H9 (cell line): ENCODE data around the gene BCORL1. TPM values are rescaled to one million over a fixed set of nuclear protein-coding genes. Genes with fewer than 3 reads are reported as not detected.

Experiments
- DNase-seq: peaks from one replicate; pipeline ENCODE4 v3.0.0-alpha.2; 2017
- H2AFZ ChIP-seq: one replicate; pipeline ENCODE4 v1.6.1; 2013; ENCODE audit warnings: mild to moderate bottlenecking, low read length, control low read depth, moderate library complexity
- H2AK5ac ChIP-seq: 2 replicates; pipeline ENCODE4 v1.6.1; 2013; ENCODE audit warnings: low read length, control low read depth, mixed read lengths; ENCODE audit not compliant: insufficient read length
- H2BK120ac ChIP-seq: one replicate; pipeline ENCODE4 v1.6.1; 2013; ENCODE audit warnings: low read depth, mild to moderate bottlenecking, low read length, control low read depth, inconsistent platforms; ENCODE audit not compliant: poor library complexity, severe bottlenecking
- H2BK12ac ChIP-seq: 2 replicates; pipeline ENCODE4 v1.6.1; 2013; ENCODE audit warnings: low read length, control low read depth, mixed read lengths, low read depth; ENCODE audit not compliant: insufficient read length
- H2BK15ac ChIP-seq: 2 replicates; pipeline ENCODE4 v1.6.1; 2013; ENCODE audit warnings: low read depth, low read length, control low read depth
- H2BK20ac ChIP-seq: one replicate; pipeline ENCODE4 v1.6.1; 2013; ENCODE audit warnings: low read depth, mild to moderate bottlenecking, low read length, control low read depth, inconsistent platforms; ENCODE audit not compliant: poor library complexity, severe bottlenecking
- H2BK5ac ChIP-seq: 2 replicates; pipeline ENCODE4 v1.6.1; 2013; ENCODE audit warnings: low read length, control low read depth, mixed read lengths; ENCODE audit not compliant: insufficient read length
- H3K14ac ChIP-seq: 2 replicates; pipeline ENCODE4 v1.6.1; 2013; ENCODE audit warnings: low read length, control low read depth; ENCODE audit not compliant: insufficient read depth
- H3K18ac ChIP-seq: 2 replicates; pipeline ENCODE4 v1.6.1; 2013; ENCODE audit warnings: low read depth, mild to moderate bottlenecking, mixed read lengths, low read length, control low read depth; ENCODE audit not compliant: insufficient read length
- H3K23ac ChIP-seq: 2 replicates; pipeline ENCODE4 v1.6.1; 2013; ENCODE audit warnings: low read length, control low read depth, mixed read lengths, low read depth; ENCODE audit not compliant: insufficient read length
- H3K23me2 ChIP-seq: 2 replicates; pipeline ENCODE4 v1.6.1; 2013; ENCODE audit warnings: low read depth, mild to moderate bottlenecking, mixed read lengths, low read length, control low read depth; ENCODE audit not compliant: insufficient read length, poor library complexity, severe bottlenecking
- H3K27ac ChIP-seq: 2 replicates; pipeline ENCODE4 v1.5.1; 2013; ENCODE audit warnings: low read length, control low read depth, mixed read lengths, low read depth; ENCODE audit not compliant: insufficient read length
- H3K27me3 ChIP-seq: 2 replicates; pipeline ENCODE4 v1.6.1; 2013; ENCODE audit warnings: low read length, control low read depth, inconsistent platforms; ENCODE audit not compliant: insufficient read depth
- H3K4ac ChIP-seq: 2 replicates; pipeline ENCODE4 v1.6.1; 2013; ENCODE audit warnings: low read depth, mild to moderate bottlenecking, control low read depth, inconsistent platforms, low read length, moderate library complexity
- H3K4me1 ChIP-seq: 2 replicates; pipeline ENCODE4 v1.6.1; 2013; ENCODE audit warnings: low read length, control low read depth, inconsistent platforms; ENCODE audit not compliant: insufficient read depth
- H3K4me2 ChIP-seq: 2 replicates; pipeline ENCODE4 v1.6.1; 2013; ENCODE audit warnings: low read length, control low read depth, mixed read lengths; ENCODE audit not compliant: insufficient read length, insufficient read depth
- H3K56ac ChIP-seq: 2 replicates; pipeline ENCODE4 v1.6.1; 2013; ENCODE audit warnings: low read depth, mild to moderate bottlenecking, mixed read lengths, low read length, control low read depth; ENCODE audit not compliant: insufficient read length
- H3K79me1 ChIP-seq: 2 replicates; pipeline ENCODE4 v1.6.1; 2013; ENCODE audit warnings: low read depth, mild to moderate bottlenecking, moderate library complexity, low read length, control low read depth, inconsistent platforms; ENCODE audit not compliant: insufficient read depth, poor library complexity, severe bottlenecking
- H3K79me2 ChIP-seq: 2 replicates; pipeline ENCODE4 v1.6.1; 2013; ENCODE audit warnings: low read length, control low read depth, inconsistent platforms; ENCODE audit not compliant: insufficient read depth
- H3K9ac ChIP-seq: 2 replicates; pipeline ENCODE4 v1.6.1; 2013; ENCODE audit warnings: low read length, control low read depth, mixed read lengths; ENCODE audit not compliant: insufficient read length; ENCODE audit errors: extremely low read depth
- H3K9me3 ChIP-seq: one replicate; pipeline ENCODE4 v1.6.1; 2013; ENCODE audit warnings: low read depth, low read length, inconsistent platforms; ENCODE audit not compliant: control insufficient read depth
- H3T11ph ChIP-seq: one replicate; pipeline ENCODE4 v1.6.1; 2013; ENCODE audit warnings: mild to moderate bottlenecking, low read length, control low read depth, inconsistent platforms
- H4K20me1 ChIP-seq: one replicate; pipeline ENCODE4 v1.6.1; 2013; ENCODE audit not compliant: control insufficient read depth, insufficient read length, insufficient read depth
- H4K5ac ChIP-seq: 2 replicates; pipeline ENCODE4 v1.6.1; 2013; ENCODE audit warnings: low read depth, mild to moderate bottlenecking, mixed read lengths, low read length, control low read depth; ENCODE audit not compliant: insufficient read length
- H4K8ac ChIP-seq: replicated peaks from 2 replicates; pipeline ENCODE4 v1.6.1; 2013; ENCODE audit warnings: low read length, control low read depth, mixed read lengths, low read depth; ENCODE audit not compliant: insufficient read length
- H4K91ac ChIP-seq: 2 replicates; pipeline ENCODE4 v1.6.1; 2013; ENCODE audit warnings: low read depth, mild to moderate bottlenecking, moderate library complexity, mixed read lengths, low read length, control low read depth; ENCODE audit not compliant: insufficient read length
- H3K27ac Mint-ChIP-seq, 3 experiments: 2 replicates in 2 of 3; 3 replicates in 1 of 3; pipeline ENCODE4 v1.8.0; 2020 to 2021; ENCODE audit warnings: mixed read lengths in 3 of 3, mild to moderate bottlenecking in 1 of 3, moderate library complexity in 1 of 3
- H3K27me3 Mint-ChIP-seq: 2 replicates; pipeline ENCODE4 v1.8.0; 2021; ENCODE audit warnings: low read depth, mild to moderate bottlenecking, moderate library complexity, mixed read lengths
- H3K36me3 Mint-ChIP-seq, 3 experiments: 2 replicates in 2 of 3; 3 replicates in 1 of 3; pipeline ENCODE4 v1.8.0; 2020 to 2021; ENCODE audit warnings: low read depth in 3 of 3, mixed read lengths in 3 of 3; ENCODE audit not compliant: insufficient read depth in 1 of 3
- H3K4me1 Mint-ChIP-seq, 2 experiments: 2 replicates each; pipeline ENCODE4 v1.8.0; 2020; ENCODE audit warnings: mixed read lengths in 2 of 2
- H3K4me3 Mint-ChIP-seq, 2 experiments: 2 replicates in 1 of 2; 3 replicates in 1 of 2; pipeline ENCODE4 v1.8.0; 2020 to 2021; ENCODE audit warnings: mild to moderate bottlenecking in 2 of 2, mixed read lengths in 2 of 2, moderate library complexity in 1 of 2
- H3K9me3 Mint-ChIP-seq, 2 experiments: 2 replicates in 1 of 2; 3 replicates in 1 of 2; pipeline ENCODE4 v1.8.0; 2020; ENCODE audit warnings: mild to moderate bottlenecking in 2 of 2, mixed read lengths in 2 of 2, moderate library complexity in 1 of 2
- CTCF ChIP-seq: fragments of 200-600 bp; sonication (generic); conservative IDR thresholded peaks from 3 replicates; pipeline ENCODE4 v1.8.0; 2021; ENCODE audit warnings: antibody characterized with exemption, mild to moderate bottlenecking
- WGBS: extraction: QIAGEN DNeasy Blood & Tissue Kit; methylation state at CpG from one replicate; pipeline ENCODE4 v1.1.7; 2013; ENCODE audit warnings: missing lambda C conversion rate, low lambda C conversion rate, mixed read lengths; ENCODE audit not compliant: insufficient read length; ENCODE audit errors: extremely low coverage; 5-methylcytosine and 5-hydroxymethylcytosine counted together
- total RNA-seq: library from RNA; stranded (reverse); gene quantifications from 2 replicates; pipeline ENCODE4 v1.2.1, GENCODE V29; 2021

The BCORL1 gene
- total RNA-seq, 1 experiment from 2014 or later: 6.1 TPM

DNA sequence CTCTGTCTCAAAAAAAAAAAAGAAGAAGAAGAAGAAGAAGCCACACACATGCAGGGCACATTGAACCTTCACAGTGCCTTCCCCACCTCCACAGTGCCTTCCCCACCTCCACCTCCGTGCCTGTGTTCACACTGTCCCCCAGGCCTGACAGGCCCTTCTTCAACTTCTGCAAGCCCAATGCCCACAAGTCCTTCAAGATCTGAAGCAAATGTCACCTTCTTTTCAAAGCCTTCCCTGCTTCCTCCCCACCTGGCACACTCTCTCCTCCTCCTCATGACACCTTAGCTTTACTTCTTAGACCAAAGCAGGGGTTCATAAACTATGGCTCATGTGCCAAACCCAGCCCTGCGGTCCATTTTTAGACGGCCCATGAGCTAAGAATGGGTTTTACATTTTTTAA, 107.9 kb downstream of the BCORL1 start:
- Histone ChIP-seq H3K4me2 (no peak overlapping the region), H3K27me3 (no peaks in the 10 kb centered on the region), H3K9ac (no peak overlapping the region), H3K4me1 (no peaks in the 10 kb centered on the region), H3K18ac (no peak overlapping the region), H2BK15ac (no peak overlapping the region), H3K79me2 (no peaks in the 10 kb centered on the region), H3K79me1 (no peaks in the 10 kb centered on the region), H4K20me1 (no peaks in the 10 kb centered on the region), H4K8ac (no peak overlapping the region), H4K5ac (no peak overlapping the region), H2BK12ac (no peak overlapping the region), H3K56ac (no peak overlapping the region), H3K27ac (no peak overlapping the region), H2BK120ac (no peak overlapping the region), H2BK20ac (no peak overlapping the region), H2BK5ac (no peak overlapping the region), H3K23ac (no peak overlapping the region), H2AK5ac (no peak overlapping the region), H2AFZ (no peak overlapping the region), H3T11ph (no peak overlapping the region), H3K23me2 (no peaks in the 10 kb centered on the region), H3K4ac (no peak overlapping the region), H4K91ac (no peak overlapping the region), H3K14ac (no peak overlapping the region), H3K9me3 (peaks cover 9% of the 10 kb centered on the region)
- Mint-ChIP-seq H3K4me3 (no peak overlapping the region), H3K27ac (peak overlapping the region in 1 of 3 experiments; percentile 88; a peak in 1 of 7 replicates), H3K27me3 (peaks cover 6% of the 10 kb centered on the region), H3K4me1 (peaks cover 2 to 9% of the 10 kb centered on the region in 2 experiments; a peak in 3 of 4 replicates), H3K36me3 (peaks cover 0 to 4% (median 0%) of the 10 kb centered on the region in 3 experiments; a peak in 1 of 7 replicates), H3K9me3 (peaks cover 0 to 71% of the 10 kb centered on the region in 2 experiments; a peak in 3 of 5 replicates)
- no CpG with 5 or more reads among the region's 3 CpGs for WGBS
- DNase-seq: no peak
- no peak for TF ChIP-seq CTCF
